SK-N-SH (cell line): ENCODE data around the gene PIGC. TPM values are rescaled to one million over a fixed set of nuclear protein-coding genes. Genes with fewer than 3 reads are reported as not detected.

ENCODE experiments used
- CTCF ChIA-PET: fragments of 300-600, 350-600 bp; formaldehyde crosslinking; extraction: SDS; loops from one replicate; lab custom pipeline; 2021; lab: Yijun Ruan, JAX
- POLR2A ChIA-PET: fragments of 350-600 bp; sonication (Branson Sonifier 250); formaldehyde crosslinking; extraction: SDS; loops from one replicate; lab custom pipeline; 2020; ENCODE audit warnings: antibody characterized with exemption, inconsistent platforms; lab: Yijun Ruan, JAX
- DNase-seq: peaks from one replicate; pipeline ENCODE4 v3.0.0; 2012
- H2AFZ ChIP-seq: fragments of 200-600 bp; sonication (generic); 2 replicates; pipeline ENCODE4 v1.8.1; 2016; ENCODE audit warnings: antibody characterized with exemption, mild to moderate bottlenecking, low read depth
- H3F3A ChIP-seq: fragments of 200-600 bp; sonication (generic); replicated peaks from 2 replicates; pipeline ENCODE3; 2016; ENCODE audit warnings: antibody characterized with exemption, mild to moderate bottlenecking; ENCODE audit not compliant: insufficient read depth
- H3K27ac ChIP-seq, 2 experiments: fragments of 200-500 bp in 1 of 2; fragments of 200-600 bp in 1 of 2; sonication (Bioruptor generic) in 1 of 2; sonication (generic), shearing (Covaris generic) in 1 of 2; 2 replicates each; pipeline versions ENCODE4 v1.5.1 to v1.6.1; 2014 to 2016; ENCODE audit warnings: low read depth in 2 of 2, inconsistent platforms in 1 of 2, low read length in 1 of 2, mild to moderate bottlenecking in 1 of 2, mixed read lengths in 1 of 2
- H3K27me3 ChIP-seq: fragments of 200-600 bp; sonication (generic), shearing (Covaris generic); 2 replicates; pipeline ENCODE4 v1.6.1; 2016; ENCODE audit warnings: mixed run types; ENCODE audit not compliant: insufficient read depth
- H3K36me3 ChIP-seq, 2 experiments: fragments of 200-500 bp in 1 of 2; fragments of 200-600 bp in 1 of 2; sonication (Bioruptor generic) in 1 of 2; sonication (generic) in 1 of 2; replicated peaks in 1 of 2; 2 replicates each; pipeline versions ENCODE3 to v1.5.1; 2014 to 2016; ENCODE audit warnings: low read length in 1 of 2, mild to moderate bottlenecking in 1 of 2; ENCODE audit not compliant: insufficient read depth in 2 of 2, control insufficient read depth in 1 of 2
- H3K4me1 ChIP-seq, 2 experiments: fragments of 200-500 bp in 1 of 2; fragments of 200-600 bp in 1 of 2; sonication (Bioruptor generic) in 1 of 2; sonication (generic), shearing (Covaris generic) in 1 of 2; 2 replicates each; pipeline versions ENCODE4 v1.5.1 to v1.6.1; 2014 to 2016; ENCODE audit warnings: low read depth in 1 of 2, low read length in 1 of 2, mixed run types in 1 of 2; ENCODE audit not compliant: insufficient read depth in 2 of 2, control insufficient read depth in 1 of 2
- H3K4me2 ChIP-seq: fragments of 200-600 bp; sonication (generic), shearing (Covaris generic); 2 replicates; pipeline ENCODE4 v1.6.1; 2017; ENCODE audit warnings: mixed run types
- H3K4me3 ChIP-seq, 2 experiments: fragments of 200-500 bp in 1 of 2; fragments of 200-600 bp in 1 of 2; sonication (Bioruptor generic) in 1 of 2; sonication (generic), shearing (Covaris generic) in 1 of 2; 2 replicates each; pipeline versions ENCODE4 v1.5.1 to v1.8.1; 2014 to 2016; ENCODE audit warnings: low read depth in 2 of 2, inconsistent platforms in 1 of 2, low read length in 1 of 2, mild to moderate bottlenecking in 1 of 2, mixed read lengths in 1 of 2, moderate library complexity in 1 of 2
- H3K79me2 ChIP-seq: fragments of 200-600 bp; sonication (generic); 2 replicates; pipeline ENCODE4 v1.8.1; 2017; ENCODE audit warnings: mild to moderate bottlenecking; ENCODE audit not compliant: insufficient read depth
- H3K9ac ChIP-seq: fragments of 200-600 bp; sonication (generic); 2 replicates; pipeline ENCODE4 v1.6.1; 2017; ENCODE audit warnings: mixed run types
- H3K9me2 ChIP-seq: fragments of 200-600 bp; sonication (generic); 2 replicates; pipeline ENCODE4 v1.6.1; 2017; ENCODE audit warnings: mixed run types
- H3K9me3 ChIP-seq: fragments of 200-600 bp; sonication (generic); 2 replicates; pipeline ENCODE4 v1.6.1; 2017; ENCODE audit warnings: mixed run types, mild to moderate bottlenecking, moderate library complexity
- H4K20me1 ChIP-seq: fragments of 200-600 bp; sonication (generic); 2 replicates; pipeline ENCODE4 v1.6.1; 2017; ENCODE audit warnings: mild to moderate bottlenecking, mixed run types; ENCODE audit not compliant: insufficient read depth
- ELF1 ChIP-seq: IDR thresholded peaks from 2 replicates; pipeline ENCODE4 v1.4.0; 2012
- EP300 ChIP-seq, 2 experiments: IDR thresholded peaks; 2 replicates each; pipeline versions ENCODE4 v1.4.0 to v1.6.1; 2012; ENCODE audit warnings: borderline replicate concordance in 1 of 2, low read depth in 1 of 2, low read length in 1 of 2
- FOSL2 ChIP-seq: IDR thresholded peaks from 2 replicates; pipeline ENCODE4 v1.4.0; 2012; ENCODE audit warnings: low read depth, mild to moderate bottlenecking, moderate library complexity, borderline replicate concordance
- FOXJ3 ChIP-seq: sonication (generic); formaldehyde crosslinking; IDR thresholded peaks from 2 replicates; pipeline ENCODE4 v1.5.1; 2020; ENCODE audit warnings: mild to moderate bottlenecking, missing genetic modification reagents
- GATA2 ChIP-seq: sonication (generic); formaldehyde crosslinking; IDR thresholded peaks from 2 replicates; pipeline ENCODE4 v1.5.0; 2020; ENCODE audit warnings: mild to moderate bottlenecking, missing genetic modification reagents
- MAX ChIP-seq: IDR thresholded peaks from 2 replicates; pipeline ENCODE4 v1.4.0; 2012; ENCODE audit warnings: low read depth
- MEF2A ChIP-seq: IDR thresholded peaks from 2 replicates; pipeline ENCODE4 v1.4.0; 2012; ENCODE audit warnings: low read depth, borderline replicate concordance
- NRF1 ChIP-seq: IDR thresholded peaks from 2 replicates; pipeline ENCODE4 v1.6.1; 2012; ENCODE audit warnings: low read depth, mild to moderate bottlenecking, low read length
- POLR2AphosphoS5 ChIP-seq: IDR thresholded peaks from 2 replicates; pipeline ENCODE4 v1.6.1; 2012; ENCODE audit warnings: low read depth, low read length
- RCOR1 ChIP-seq: fragments of 150-350 bp; IDR thresholded peaks from 2 replicates; pipeline ENCODE4 v1.6.1; 2017; ENCODE audit warnings: antibody characterized with exemption, low read length
- RFX5 ChIP-seq: IDR thresholded peaks from 2 replicates; pipeline ENCODE4 v1.6.1; 2012; ENCODE audit warnings: mild to moderate bottlenecking, improper control_type of control experiment, low read length
- RXRA ChIP-seq: IDR thresholded peaks from 2 replicates; pipeline ENCODE4 v1.4.0; 2012; ENCODE audit warnings: low read depth, mild to moderate bottlenecking, borderline replicate concordance
- SIN3A ChIP-seq: IDR thresholded peaks from 2 replicates; pipeline ENCODE4 v1.6.1; 2012; ENCODE audit warnings: low read depth, mild to moderate bottlenecking, low read length, moderate library complexity, borderline replicate concordance
- TCF12 ChIP-seq: IDR thresholded peaks from 2 replicates; pipeline ENCODE4 v1.4.0; 2012
- TEAD4 ChIP-seq: IDR thresholded peaks from 2 replicates; pipeline ENCODE4 v1.4.0; 2012; ENCODE audit warnings: mild to moderate bottlenecking, borderline replicate concordance; ENCODE audit not compliant: insufficient read depth
- YY1 ChIP-seq: IDR thresholded peaks from 2 replicates; pipeline ENCODE4 v1.4.0; 2012; ENCODE audit warnings: low read depth, mild to moderate bottlenecking
- polyA plus RNA-seq, 3 experiments: library from polyadenylated mRNA; depleted of rRNA; stranded (reverse); fragments of >200 nt; gene quantifications; 2 replicates each; pipeline ENCODE4 v1.2.3, GENCODE V29; 2012
- TF ChIP-seq, protein P1 (sequence below): fragments of 150-350 bp; IDR thresholded peaks from 2 replicates; pipeline ENCODE4 v1.6.1; 2016; ENCODE audit warnings: mild to moderate bottlenecking, low read depth, low read length
- TF ChIP-seq, protein P2 (sequence below): fragments of 150-350 bp; IDR thresholded peaks from 2 replicates; pipeline ENCODE4 v1.6.1; 2017; ENCODE audit warnings: antibody characterized with exemption, low read length, low read depth, borderline replicate concordance
- TF ChIP-seq, protein P3 (sequence below): IDR thresholded peaks from 2 replicates; pipeline ENCODE4 v1.4.0; 2012; ENCODE audit warnings: low read depth, borderline replicate concordance

Gene PIGC
- polyA plus RNA-seq, 1 of the 3 experiments (the other 2 are of a cell fraction), result 20.6 TPM

GRCh38 chr1:172404121-172404520 lies 39.7 kb downstream of the PIGC start:
- Histone ChIP-seq H4K20me1 (no peaks in the 10 kb centered on the region), H3F3A (peaks cover 9% of the 10 kb centered on the region), H2AFZ (no peak overlapping the region), H3K9me2 (no peaks in the 10 kb centered on the region), H3K9ac (no peak overlapping the region), H3K27me3 (no peaks in the 10 kb centered on the region), H3K4me1 (peaks cover 2 to 4% of the 10 kb centered on the region in 2 experiments; a peak in 3 of 4 replicates), H3K9me3 (no peaks in the 10 kb centered on the region), H3K36me3 (no peaks in the 10 kb centered on the region), H3K4me2 (no peak overlapping the region), H3K4me3 (no peak overlapping the region), H3K79me2 (no peaks in the 10 kb centered on the region), H3K27ac (no peak overlapping the region)
- POLR2A ChIA-PET, result no interaction called here
- TF ChIP-seq, protein P1, sequence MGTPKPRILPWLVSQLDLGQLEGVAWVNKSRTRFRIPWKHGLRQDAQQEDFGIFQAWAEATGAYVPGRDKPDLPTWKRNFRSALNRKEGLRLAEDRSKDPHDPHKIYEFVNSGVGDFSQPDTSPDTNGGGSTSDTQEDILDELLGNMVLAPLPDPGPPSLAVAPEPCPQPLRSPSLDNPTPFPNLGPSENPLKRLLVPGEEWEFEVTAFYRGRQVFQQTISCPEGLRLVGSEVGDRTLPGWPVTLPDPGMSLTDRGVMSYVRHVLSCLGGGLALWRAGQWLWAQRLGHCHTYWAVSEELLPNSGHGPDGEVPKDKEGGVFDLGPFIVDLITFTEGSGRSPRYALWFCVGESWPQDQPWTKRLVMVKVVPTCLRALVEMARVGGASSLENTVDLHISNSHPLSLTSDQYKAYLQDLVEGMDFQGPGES, result no peak
- TF ChIP-seq NRF1 (no peak), RFX5 (no peak), ELF1 (no peak), FOSL2 (no peak), RXRA (no peak), MAX (no peak), POLR2AphosphoS5 (no peak), TEAD4 (no peak), GATA2 (CRISPR knock-in tag) (no peak), YY1 (no peak), FOXJ3 (CRISPR knock-in tag) (no peak), MEF2A (no peak), EP300 (IDR thresholded peaks at IDR 0.05; ENCODE audit: borderline replicate concordance in 1 of 2, low read depth in 1 of 2, low read length in 1 of 2) (no peak), RCOR1 (no peak), SIN3A (no peak), TCF12 (no peak)
- TF ChIP-seq, protein P2, sequence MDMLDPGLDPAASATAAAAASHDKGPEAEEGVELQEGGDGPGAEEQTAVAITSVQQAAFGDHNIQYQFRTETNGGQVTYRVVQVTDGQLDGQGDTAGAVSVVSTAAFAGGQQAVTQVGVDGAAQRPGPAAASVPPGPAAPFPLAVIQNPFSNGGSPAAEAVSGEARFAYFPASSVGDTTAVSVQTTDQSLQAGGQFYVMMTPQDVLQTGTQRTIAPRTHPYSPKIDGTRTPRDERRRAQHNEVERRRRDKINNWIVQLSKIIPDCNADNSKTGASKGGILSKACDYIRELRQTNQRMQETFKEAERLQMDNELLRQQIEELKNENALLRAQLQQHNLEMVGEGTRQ, result no peak
- TF ChIP-seq, protein P3, sequence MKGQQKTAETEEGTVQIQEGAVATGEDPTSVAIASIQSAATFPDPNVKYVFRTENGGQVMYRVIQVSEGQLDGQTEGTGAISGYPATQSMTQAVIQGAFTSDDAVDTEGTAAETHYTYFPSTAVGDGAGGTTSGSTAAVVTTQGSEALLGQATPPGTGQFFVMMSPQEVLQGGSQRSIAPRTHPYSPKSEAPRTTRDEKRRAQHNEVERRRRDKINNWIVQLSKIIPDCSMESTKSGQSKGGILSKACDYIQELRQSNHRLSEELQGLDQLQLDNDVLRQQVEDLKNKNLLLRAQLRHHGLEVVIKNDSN, result no peak
- DNase-seq, result no peak
- CTCF ChIA-PET, result interaction anchor here (0.6 to 3.0 kb wide), 6 partner anchors 9 to 419 kb away, joined by 3 to 14 read pairs (median 4); no protein-coding TSS in a partner anchor
